MM.1S (cell line): ENCODE measurements around the gene TMEM178B.
"Not testable (repeated sequence)": the region's sequence is repeated elsewhere in the genome, so short reads cannot be mapped to it uniquely, and the experiment has no call there.

Experiments
- CTCF ChIP-seq: fragments of 300-600 bp; sonication (generic); IDR thresholded peaks from 2 replicates; pipeline ENCODE4 v1.5.1; 2016; ENCODE audit warnings: antibody characterized with exemption, low read length, mixed read lengths
- EZH2 ChIP-seq: fragments of 300-600 bp; sonication (generic); optimal IDR thresholded peaks from 2 replicates; pipeline ENCODE3; 2017; ENCODE audit warnings: low read depth, mild to moderate bottlenecking, antibody characterized with exemption, low read length, mixed read lengths
- EZH2phosphoT487 ChIP-seq: fragments of 300-600 bp; sonication (generic); IDR thresholded peaks from 2 replicates; pipeline ENCODE4 v1.6.1; 2018; ENCODE audit warnings: antibody characterized with exemption, low read length

DNA sequence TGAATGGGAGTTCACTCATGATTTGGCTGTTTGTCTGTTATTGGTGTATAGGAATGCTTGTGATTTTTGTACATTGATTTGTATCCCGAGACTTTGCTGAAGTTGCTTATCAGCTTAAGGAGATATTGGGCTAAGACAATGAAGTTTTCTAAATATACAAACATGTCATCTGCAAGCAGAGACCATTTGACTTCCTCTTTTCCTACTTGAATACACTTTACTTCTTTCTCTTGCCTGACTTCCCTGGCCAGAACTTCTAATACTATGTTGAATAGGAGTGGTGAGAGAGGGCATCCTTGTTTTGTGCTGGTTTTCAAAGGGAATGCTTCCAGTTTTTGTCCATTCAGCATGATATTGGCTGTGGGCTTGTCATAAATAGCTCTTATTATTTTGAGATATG, 101.9 kb downstream of the TMEM178B start:
- not testable (repeated sequence) for TF ChIP-seq CTCF, EZH2, EZH2phosphoT487
